Left lobe of liver (tissue), 2 donors: ENCODE results near the gene PER1. TPM values are rescaled to one million over a fixed set of nuclear protein-coding genes. Genes with fewer than 3 reads are reported as not detected.

Source experiments
- ATAC-seq: fragments of 200-7000 bp; cut with Tn5 transposase; one replicate; pipeline ENCODE4 v1.9.1; 2020; ENCODE audit warnings: mild to moderate bottlenecking, moderate library complexity
- DNase-seq: peaks from one replicate; pipeline ENCODE4 v3.0.0-alpha.2; 2020; ENCODE audit warnings: low spot score
- total RNA-seq: library from RNA; stranded (reverse); gene quantifications from one replicate; pipeline ENCODE4 v1.2.1, GENCODE V29; 2021
- donor health status: DM: no; HTN: no; CAD: no; lungs with moderate emphysema.
- donor health status: DM: no; HTN: yes; CAD: no.

PER1 gene, protein sequence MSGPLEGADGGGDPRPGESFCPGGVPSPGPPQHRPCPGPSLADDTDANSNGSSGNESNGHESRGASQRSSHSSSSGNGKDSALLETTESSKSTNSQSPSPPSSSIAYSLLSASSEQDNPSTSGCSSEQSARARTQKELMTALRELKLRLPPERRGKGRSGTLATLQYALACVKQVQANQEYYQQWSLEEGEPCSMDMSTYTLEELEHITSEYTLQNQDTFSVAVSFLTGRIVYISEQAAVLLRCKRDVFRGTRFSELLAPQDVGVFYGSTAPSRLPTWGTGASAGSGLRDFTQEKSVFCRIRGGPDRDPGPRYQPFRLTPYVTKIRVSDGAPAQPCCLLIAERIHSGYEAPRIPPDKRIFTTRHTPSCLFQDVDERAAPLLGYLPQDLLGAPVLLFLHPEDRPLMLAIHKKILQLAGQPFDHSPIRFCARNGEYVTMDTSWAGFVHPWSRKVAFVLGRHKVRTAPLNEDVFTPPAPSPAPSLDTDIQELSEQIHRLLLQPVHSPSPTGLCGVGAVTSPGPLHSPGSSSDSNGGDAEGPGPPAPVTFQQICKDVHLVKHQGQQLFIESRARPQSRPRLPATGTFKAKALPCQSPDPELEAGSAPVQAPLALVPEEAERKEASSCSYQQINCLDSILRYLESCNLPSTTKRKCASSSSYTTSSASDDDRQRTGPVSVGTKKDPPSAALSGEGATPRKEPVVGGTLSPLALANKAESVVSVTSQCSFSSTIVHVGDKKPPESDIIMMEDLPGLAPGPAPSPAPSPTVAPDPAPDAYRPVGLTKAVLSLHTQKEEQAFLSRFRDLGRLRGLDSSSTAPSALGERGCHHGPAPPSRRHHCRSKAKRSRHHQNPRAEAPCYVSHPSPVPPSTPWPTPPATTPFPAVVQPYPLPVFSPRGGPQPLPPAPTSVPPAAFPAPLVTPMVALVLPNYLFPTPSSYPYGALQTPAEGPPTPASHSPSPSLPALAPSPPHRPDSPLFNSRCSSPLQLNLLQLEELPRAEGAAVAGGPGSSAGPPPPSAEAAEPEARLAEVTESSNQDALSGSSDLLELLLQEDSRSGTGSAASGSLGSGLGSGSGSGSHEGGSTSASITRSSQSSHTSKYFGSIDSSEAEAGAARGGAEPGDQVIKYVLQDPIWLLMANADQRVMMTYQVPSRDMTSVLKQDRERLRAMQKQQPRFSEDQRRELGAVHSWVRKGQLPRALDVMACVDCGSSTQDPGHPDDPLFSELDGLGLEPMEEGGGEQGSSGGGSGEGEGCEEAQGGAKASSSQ (N-terminal part only)
- total RNA-seq = 108 TPM

GRCh38 chr17:8152112-8152775, at the start of gene PER1:
Gene PER1 (minus strand): TSS chr17:8152404. CDS start chr17:8150706, 1,698 bp downstream.
- peak; percentile 47 for ATAC-seq

DNA sequence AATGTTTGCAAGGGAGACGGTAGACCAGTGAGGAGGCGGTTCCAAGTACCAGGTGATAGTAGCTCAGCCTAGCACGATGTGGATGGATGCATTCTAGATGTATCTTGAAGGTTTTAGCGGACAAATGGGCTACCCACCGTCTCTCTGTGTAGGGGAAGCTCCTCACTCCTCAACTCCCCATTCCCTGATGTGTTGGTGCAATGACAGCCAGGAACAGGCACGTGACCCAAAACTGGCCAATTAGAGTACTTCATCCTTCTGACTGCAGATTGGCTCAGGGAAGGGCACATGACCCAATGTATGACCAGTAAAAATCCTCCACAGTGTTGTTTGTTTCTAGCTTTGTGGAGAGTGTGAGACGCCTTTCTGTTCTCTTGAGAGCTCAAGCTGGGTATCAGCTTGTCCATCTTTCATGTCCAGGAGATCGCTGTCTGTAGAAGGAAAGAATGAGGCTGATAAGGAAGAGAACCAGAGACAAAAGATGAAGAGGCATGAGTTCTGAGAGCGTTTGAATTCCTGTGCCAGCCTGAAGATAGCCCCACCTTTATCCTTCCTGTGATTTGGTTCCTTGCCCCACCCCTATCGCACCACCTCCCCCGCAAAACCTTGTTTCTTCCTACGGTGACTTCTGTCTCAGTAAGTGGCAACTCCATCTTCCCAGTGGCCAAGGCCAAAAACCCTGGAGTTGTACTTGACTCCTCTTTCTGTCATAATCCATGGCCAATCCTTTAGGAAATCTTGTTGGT, 40.0 kb upstream of the PER1 start:
- peak; percentile 41 for ATAC-seq
- peak; percentile 81 for DNase-seq

More at GRCh38 chr17:8152112-8152775, at the start of gene PER1:
- peak; percentile 99 for DNase-seq

DNA sequence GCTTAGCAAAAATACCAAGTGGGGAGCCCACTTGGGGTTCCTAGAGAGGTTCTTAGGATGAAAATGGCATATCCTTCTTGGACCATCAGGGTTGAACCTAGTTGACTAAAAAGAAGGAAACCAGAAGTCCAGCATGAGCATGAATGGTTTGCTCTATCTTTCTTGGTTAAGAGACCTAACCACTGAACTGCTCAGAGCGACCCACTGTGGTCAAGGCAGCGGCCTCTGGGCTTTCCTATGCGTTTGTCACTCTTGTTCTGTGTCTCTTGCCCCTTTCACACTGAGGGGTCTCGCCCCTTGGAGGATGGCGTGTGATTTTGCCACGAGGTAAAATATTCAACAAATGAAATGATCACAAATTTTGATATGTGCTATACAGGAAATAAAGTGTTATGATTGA, 38.3 kb upstream of the PER1 start:
- no peak for ATAC-seq
- no peak for DNase-seq

DNA sequence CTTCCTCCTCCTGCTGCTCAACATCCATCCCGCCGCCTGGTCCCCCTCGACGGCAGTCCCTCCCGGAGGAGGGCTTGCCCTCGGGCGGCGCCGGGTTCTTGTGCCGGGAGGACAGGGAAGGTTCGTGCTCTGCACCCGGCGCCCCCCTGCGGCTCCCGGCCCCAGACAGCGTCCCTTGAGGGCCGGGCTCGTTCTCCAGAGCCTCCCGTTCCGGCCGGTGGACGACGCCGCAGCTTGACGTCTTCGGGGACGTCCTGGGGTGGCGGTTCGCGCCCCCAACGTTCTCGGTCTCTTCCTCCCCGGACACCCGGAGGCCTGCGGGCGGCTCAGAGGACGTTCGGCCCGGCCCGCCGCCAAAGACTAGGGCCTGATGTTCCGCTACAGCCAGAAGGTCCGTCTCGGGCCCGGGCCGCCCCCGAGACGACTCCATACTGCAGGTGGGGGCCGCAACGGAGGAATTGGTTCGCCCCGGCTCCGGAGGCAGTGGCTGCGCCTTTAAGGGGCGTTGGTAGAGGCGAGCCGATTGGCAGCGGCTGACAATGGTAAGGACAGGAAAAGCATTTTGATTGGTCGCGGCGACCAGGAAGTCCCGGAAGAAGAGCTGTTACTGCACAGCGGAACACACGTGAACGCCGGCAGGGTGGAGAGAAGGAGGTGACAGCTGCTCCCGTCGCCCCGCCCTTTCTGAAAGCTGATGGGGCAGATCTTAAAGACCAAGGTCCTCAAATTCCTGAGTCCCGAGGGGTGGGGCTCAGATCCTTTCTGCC, 37.7 kb upstream of the PER1 start, which contains the start of gene BORCS6:
Gene BORCS6, minus strand, starts transcription at position 470 of the 767 bp plus-strand sequence. Its CDS starts 40 bp downstream, at position 430.
- ATAC-seq = peak; percentile 66

GRCh38 chr17:8189041-8189710, 37.0 kb upstream of the PER1 start:
- DNase-seq (peak; percentile 59), ATAC-seq (peak; percentile 0)

More for the DNA sequence above, 37.7 kb upstream of the PER1 start, which contains the start of gene BORCS6:
- DNase-seq = peak; percentile 98

- ATAC-seq (no peak), DNase-seq (no peak)
Observed at GRCh38 chr17:8188263-8188839, 36.1 kb upstream of the PER1 start.

DNA sequence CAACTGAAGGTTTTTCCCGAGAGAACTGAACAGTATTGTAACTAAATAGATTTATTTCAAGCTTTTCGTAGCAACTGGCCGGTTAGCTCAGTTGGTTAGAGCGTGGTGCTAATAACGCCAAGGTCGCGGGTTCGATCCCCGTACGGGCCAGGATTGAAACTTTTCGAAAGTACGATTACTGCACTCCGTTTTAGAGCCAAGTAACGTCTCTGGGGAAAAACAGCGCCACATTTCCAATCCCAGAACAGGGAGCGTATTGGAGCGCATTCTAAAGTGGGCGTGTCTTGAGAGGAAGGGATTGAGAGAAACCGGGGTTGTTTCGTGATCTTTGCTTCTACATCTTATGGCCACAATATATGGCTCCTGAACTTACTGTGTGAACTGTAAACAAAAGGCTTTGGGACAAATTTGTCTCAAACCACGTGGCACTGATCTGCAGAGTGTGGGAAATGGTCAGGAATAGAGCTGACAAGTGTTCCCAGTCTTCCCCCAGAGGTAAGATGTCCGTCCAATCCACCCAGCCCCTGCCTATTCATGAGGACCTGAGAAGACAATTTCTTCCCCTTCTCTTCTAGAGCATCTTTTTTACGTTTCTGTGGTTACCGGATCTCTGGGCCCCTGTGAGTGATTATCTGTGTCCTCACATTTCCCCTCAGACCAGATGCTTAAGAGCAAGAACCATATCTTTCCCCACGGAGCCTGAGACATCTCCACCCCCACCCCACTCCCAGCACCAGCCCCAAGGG, 35.5 kb upstream of the PER1 start:
- ATAC-seq (peak; percentile 50), DNase-seq (peak; percentile 92)

DNA sequence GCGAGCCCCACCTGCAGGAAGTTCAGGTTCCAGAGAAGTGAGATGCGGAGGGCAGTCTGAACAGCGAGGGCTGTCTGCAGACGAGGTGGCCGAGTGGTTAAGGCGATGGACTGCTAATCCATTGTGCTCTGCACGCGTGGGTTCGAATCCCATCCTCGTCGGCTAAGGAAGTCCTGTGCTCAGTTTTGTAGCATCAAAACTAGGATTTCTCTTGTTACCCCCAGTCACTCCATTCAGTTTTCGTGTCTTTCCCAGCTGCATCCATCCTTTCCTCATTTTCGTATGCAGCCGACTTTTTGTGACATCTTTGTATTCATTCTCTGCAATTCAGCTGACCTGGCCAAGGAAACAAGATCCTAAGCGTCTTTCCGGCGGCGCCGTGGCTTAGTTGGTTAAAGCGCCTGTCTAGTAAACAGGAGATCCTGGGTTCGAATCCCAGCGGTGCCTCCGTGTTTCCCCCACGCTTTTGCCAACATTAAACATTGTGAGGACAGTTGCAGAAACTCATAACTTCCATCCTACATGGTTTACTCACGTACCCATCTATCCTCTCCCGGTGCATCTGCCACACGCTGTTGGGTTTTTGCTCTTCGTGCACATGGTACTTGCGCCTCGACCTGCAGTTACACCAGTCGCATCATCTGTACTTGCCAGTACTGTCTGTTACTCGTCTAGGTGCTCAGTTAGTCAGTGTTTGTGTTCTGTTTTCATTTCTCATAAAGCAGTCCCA, 34.7 kb upstream of the PER1 start:
- DNase-seq (peak; percentile 92), ATAC-seq (peak; percentile 65)

DNA sequence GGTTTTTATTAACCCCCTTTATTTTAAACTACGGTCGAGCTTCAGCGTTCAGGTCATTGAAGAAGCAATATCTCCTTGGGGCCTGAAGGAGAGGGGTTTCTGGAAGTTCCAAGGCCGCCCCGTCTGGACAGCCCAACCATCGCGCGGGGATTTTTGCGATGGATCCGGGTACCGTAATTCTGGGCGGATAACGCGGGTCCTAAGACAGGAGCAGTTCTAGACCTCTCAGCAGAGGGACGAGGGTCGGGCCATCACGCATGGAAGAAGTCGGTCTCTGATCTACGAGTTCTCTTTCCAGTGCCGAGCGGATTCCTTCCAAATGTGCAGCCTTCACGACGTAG, 34.2 kb upstream of the PER1 start:
- no peak for DNase-seq
- no peak for ATAC-seq

- ATAC-seq (peak; percentile 40), DNase-seq (peak; percentile 90)
Observed at GRCh38 chr17:8185582-8186445, 33.6 kb upstream of the PER1 start.

- ATAC-seq (no peak), DNase-seq (no peak)
Observed at GRCh38 chr17:8176998-8177731, 25.0 kb upstream of the PER1 start.

DNA sequence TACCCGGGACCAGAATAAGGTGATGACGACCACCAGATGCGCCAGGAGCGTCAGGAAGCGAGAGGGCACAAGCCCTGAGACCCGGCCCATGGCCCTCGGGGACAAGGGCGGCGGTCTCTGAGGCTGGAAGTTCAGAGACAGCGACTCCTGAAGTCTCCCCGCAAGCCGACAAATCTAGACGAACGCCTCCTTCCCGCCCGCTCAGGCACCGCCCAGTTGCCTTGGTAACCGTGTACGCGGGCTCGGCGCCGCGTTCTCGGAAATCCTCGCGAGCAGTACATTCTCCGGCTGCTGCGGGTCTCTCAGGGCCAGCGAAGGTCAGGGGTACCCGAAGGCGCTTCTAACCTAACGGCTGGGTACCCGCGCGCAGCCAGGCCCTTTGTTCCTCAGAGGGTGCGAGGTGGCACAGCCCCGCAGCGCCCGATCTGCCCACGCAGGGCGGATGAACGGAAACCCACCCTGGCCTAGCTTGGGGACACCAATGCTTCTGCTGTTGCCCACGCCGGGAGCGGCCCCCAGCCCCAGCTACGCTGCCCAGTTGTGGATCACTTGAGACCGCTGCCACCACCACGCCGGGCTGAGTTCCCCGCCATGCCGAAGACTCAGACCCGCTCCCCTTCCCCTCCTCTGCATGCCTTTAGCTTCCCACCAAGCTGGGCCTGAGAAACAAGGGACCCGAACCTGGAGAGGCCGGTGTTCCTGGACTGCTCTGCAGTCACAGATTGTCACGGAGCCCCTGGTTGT, 24.2 kb upstream of the PER1 start, which contains the start of gene TMEM107:
Gene TMEM107, minus strand, starts transcription at position 184 of the 744 bp plus-strand sequence. Its CDS starts 94 bp downstream, at position 90.
- ATAC-seq (peak; percentile 75), DNase-seq (peak; percentile 88)

DNA sequence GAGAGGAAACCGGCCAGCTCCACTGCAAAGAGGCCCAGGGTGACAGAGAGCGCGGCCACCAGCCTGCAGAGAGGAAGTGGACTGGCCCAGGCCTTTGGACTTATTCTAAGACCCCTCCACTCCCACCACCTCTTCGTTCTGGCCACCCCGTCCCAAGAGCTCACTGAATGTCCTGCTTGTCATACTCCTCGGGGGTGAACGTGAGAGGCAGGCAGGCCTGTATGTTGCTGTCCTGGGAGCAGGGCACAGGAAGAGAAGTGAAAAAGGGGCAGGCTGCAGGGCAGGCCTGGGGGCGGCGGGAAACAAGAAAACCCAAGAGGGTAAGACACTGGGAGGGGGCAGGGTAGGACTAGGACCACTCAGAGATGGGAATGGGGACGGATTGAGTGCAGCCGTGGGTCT, 23.6 kb upstream of the PER1 start:
- DNase-seq (no peak), ATAC-seq (peak; percentile 3)

GRCh38 chr17:8173871-8174322, 21.7 kb upstream of the PER1 start:
- ATAC-seq (peak; percentile 2), DNase-seq (no peak)
